ENCODE results near the gene NPRL2.
A peak's percentile ranks its signal among the peaks of the same experiment; 100 is the strongest.
"Not testable (repeated sequence)": the region's sequence is repeated elsewhere in the genome, so short reads cannot be mapped to it uniquely, and the experiment has no call there.

Gene NPRL2

GRCh38 chr3:50326182-50326541 is 24.4 kb downstream of the NPRL2 start:
- no peak for DNase-seq

GRCh38 chr3:50325497-50326181 is 24.9 kb downstream of the NPRL2 start:
- DNase-seq = no peak

- DNase-seq = no peak
Measured at GRCh38 chr3:50325113-50325480, 25.5 kb downstream of the NPRL2 start.

GRCh38 chr3:50324351-50325112 is 26.0 kb downstream of the NPRL2 start:
- DNase-seq = peak; percentile 47

GRCh38 chr3:50323614-50324199 is 26.9 kb downstream of the NPRL2 start:
- DNase-seq = no peak

- no peak for DNase-seq
Measured at GRCh38 chr3:50323092-50323600, 27.4 kb downstream of the NPRL2 start.

- peak; percentile 1 for DNase-seq
Measured at GRCh38 chr3:50322386-50323091, 28.0 kb downstream of the NPRL2 start, which contains the start of gene HYAL2. Gene HYAL2 (minus strand): TSS chr3:50322745. CDS start chr3:50320489, 2,256 bp downstream.

- DNase-seq = no peak
Measured at GRCh38 chr3:50322115-50322385, 28.5 kb downstream of the NPRL2 start.

- peak; percentile 72 for DNase-seq
Measured at GRCh38 chr3:50321336-50322114, 29.1 kb downstream of the NPRL2 start.

GRCh38 chr3:50320853-50321335 is 29.7 kb downstream of the NPRL2 start:
- peak; percentile 28 for DNase-seq

- peak; percentile 1 for DNase-seq
Measured at GRCh38 chr3:50319894-50320625, 30.5 kb downstream of the NPRL2 start.

GRCh38 chr3:50319181-50319893 is 31.2 kb downstream of the NPRL2 start:
- no peak for DNase-seq

- peak; percentile 2 for DNase-seq
Measured at GRCh38 chr3:50318615-50319014, 32.0 kb downstream of the NPRL2 start.

- no peak for DNase-seq
Measured at GRCh38 chr3:50318163-50318562, 32.4 kb downstream of the NPRL2 start.

- DNase-seq = no peak
Measured at GRCh38 chr3:50317300-50317699, 33.3 kb downstream of the NPRL2 start.

GRCh38 chr3:50316657-50317242 is 33.8 kb downstream of the NPRL2 start:
- peak; percentile 63 for DNase-seq

- DNase-seq = no peak
Measured at GRCh38 chr3:50314816-50315215, 35.8 kb downstream of the NPRL2 start.

GRCh38 chr3:50314342-50314741 is 36.2 kb downstream of the NPRL2 start:
- DNase-seq = no peak

- not testable (repeated sequence) for DNase-seq
Measured at GRCh38 chr3:50312041-50312440, 38.5 kb downstream of the NPRL2 start.

GRCh38 chr3:50304601-50305000 is 46.0 kb downstream of the NPRL2 start:
- DNase-seq = no peak

Measured in effector CD4-positive, alpha-beta T cell (primary cell).